RWPE2 (cell line): ENCODE measurements around the gene SHISA7.
"Not testable (repeated sequence)": the region's sequence is repeated elsewhere in the genome, so short reads cannot be mapped to it uniquely, and the experiment has no call there.

ENCODE experiments used
- ATAC-seq: fragments of 200-7000 bp; cut with Tn5 transposase; 3 replicates; pipeline ENCODE4 v1.9.1; 2021; ENCODE audit warnings: low read depth
- DNase-seq: peaks from one replicate; pipeline ENCODE4 v3.0.0-alpha.2; 2020; ENCODE audit warnings: low spot score
- H3K27ac ChIP-seq: fragments of 450-650 bp; 2 replicates; pipeline ENCODE4 v1.5.1; 2017; ENCODE audit warnings: mild to moderate bottlenecking; ENCODE audit not compliant: poor library complexity, severe bottlenecking
- H3K27me3 ChIP-seq: fragments of 250-450 bp; sonication (Bioruptor Pico); 2 replicates; pipeline ENCODE4 v1.5.1; 2021; ENCODE audit warnings: mild to moderate bottlenecking, moderate library complexity; ENCODE audit not compliant: insufficient read depth, poor library complexity, severe bottlenecking
- H3K36me3 ChIP-seq: fragments of 250-450 bp; sonication (Bioruptor Pico); 2 replicates; pipeline ENCODE4 v1.5.1; 2020; ENCODE audit warnings: low read depth, mild to moderate bottlenecking, moderate library complexity
- H3K4me1 ChIP-seq: fragments of 250-450 bp; sonication (Bioruptor Pico); 2 replicates; pipeline ENCODE4 v1.5.1; 2021; ENCODE audit warnings: mild to moderate bottlenecking, moderate library complexity; ENCODE audit not compliant: insufficient read depth, poor library complexity, severe bottlenecking
- H3K4me3 ChIP-seq: fragments of 250-450 bp; sonication (Bioruptor Pico); 2 replicates; pipeline ENCODE4 v1.5.1; 2021; ENCODE audit warnings: mild to moderate bottlenecking, moderate library complexity; ENCODE audit not compliant: severe bottlenecking
- H3K9me3 ChIP-seq: fragments of 250-450 bp; sonication (Bioruptor Pico); 2 replicates; pipeline ENCODE4 v1.5.1; 2021; ENCODE audit warnings: mild to moderate bottlenecking, moderate library complexity; ENCODE audit not compliant: severe bottlenecking
- CTCF ChIP-seq: fragments of 450-650 bp; IDR thresholded peaks from one replicate; pipeline ENCODE4 v1.5.1; 2017; ENCODE audit warnings: mild to moderate bottlenecking, moderate library complexity; ENCODE audit not compliant: poor library complexity, severe bottlenecking

SHISA7 gene

GRCh38 chr19:55449469-55449868 lies 6.4 kb upstream of the SHISA7 start:
- H3K4me3 ChIP-seq: no peak overlapping the region
- ATAC-seq (no peak), DNase-seq (no peak)
- H3K27me3 ChIP-seq: peaks cover 25% of the 10 kb centered on the region
- H3K36me3 ChIP-seq: no peaks in the 10 kb centered on the region
- H3K9me3 ChIP-seq: no peaks in the 10 kb centered on the region
- no peak for TF ChIP-seq CTCF
- H3K4me1 ChIP-seq: peaks cover 4% of the 10 kb centered on the region
- no peak overlapping the region for H3K27ac ChIP-seq

- not testable (repeated sequence) for H3K36me3 ChIP-seq, H3K27ac ChIP-seq, H3K9me3 ChIP-seq, ATAC-seq, H3K4me1 ChIP-seq, H3K4me3 ChIP-seq, DNase-seq
- H3K27me3 ChIP-seq: peaks cover 38% of the 10 kb centered on the region
Measured at GRCh38 chr19:55448175-55448490, 5.0 kb upstream of the SHISA7 start.

- Histone ChIP-seq H3K4me3 (no peak overlapping the region), H3K27ac (no peak overlapping the region), H3K36me3 (no peaks in the 10 kb centered on the region), H3K27me3 (peaks cover 42% of the 10 kb centered on the region), H3K4me1 (peaks cover 4% of the 10 kb centered on the region), H3K9me3 (no peaks in the 10 kb centered on the region)
- DNase-seq: peak; percentile 81
- no peak for TF ChIP-seq CTCF
- ATAC-seq: peak; percentile 80
Measured at GRCh38 chr19:55447421-55448174, 4.5 kb upstream of the SHISA7 start.

GRCh38 chr19:55446060-55446459 lies 3.0 kb upstream of the SHISA7 start:
- no peaks in the 10 kb centered on the region for H3K9me3 ChIP-seq
- H3K36me3 ChIP-seq: no peaks in the 10 kb centered on the region
- H3K27ac ChIP-seq: no peak overlapping the region
- H3K4me3 ChIP-seq: no peak overlapping the region
- ATAC-seq (peak; percentile 64), DNase-seq (peak; percentile 76)
- H3K4me1 ChIP-seq: peaks cover 4% of the 10 kb centered on the region
- TF ChIP-seq CTCF: no peak
- H3K27me3 ChIP-seq: peaks cover 41% of the 10 kb centered on the region

GRCh38 chr19:55444646-55445045 lies 1.5 kb upstream of the SHISA7 start:
- Histone ChIP-seq H3K27me3 (peaks cover 46% of the 10 kb centered on the region), H3K27ac (no peak overlapping the region), H3K9me3 (no peaks in the 10 kb centered on the region), H3K36me3 (no peaks in the 10 kb centered on the region), H3K4me1 (peaks cover 4% of the 10 kb centered on the region), H3K4me3 (no peak overlapping the region)
- no peak for TF ChIP-seq CTCF
- ATAC-seq (no peak), DNase-seq (no peak)
